SKM-1 treated with dmso at 0.1 percent for 144 hours (cell line): ENCODE measurements around the gene EIF4E1B.

Experiments used
- DNase-seq: peaks from one replicate; lab custom pipeline; 2025; ENCODE audit not compliant: unreplicated experiment; lab: John Stamatoyannopoulos, UW

EIF4E1B gene

GRCh38 chr5:176680226-176680563, 49.7 kb downstream of the EIF4E1B start:
- DNase-seq: no peak

GRCh38 chr5:176682016-176682531, 51.6 kb downstream of the EIF4E1B start:
- DNase-seq: no peak

GRCh38 chr5:176685010-176685409, 54.5 kb downstream of the EIF4E1B start:
- DNase-seq: no peak

- DNase-seq: no peak
Measured at GRCh38 chr5:176687247-176687646, 56.8 kb downstream of the EIF4E1B start.

- no peak for DNase-seq
Measured at GRCh38 chr5:176687881-176688280, 57.4 kb downstream of the EIF4E1B start.

- DNase-seq: no peak
Measured at GRCh38 chr5:176690911-176691310, 60.4 kb downstream of the EIF4E1B start.

- no peak for DNase-seq
Measured at GRCh38 chr5:176691524-176691923, 61.0 kb downstream of the EIF4E1B start.

GRCh38 chr5:176692326-176692725, 61.9 kb downstream of the EIF4E1B start:
- no peak for DNase-seq

GRCh38 chr5:176692839-176693476, 62.5 kb downstream of the EIF4E1B start:
- no peak for DNase-seq

GRCh38 chr5:176693477-176693851, 63.0 kb downstream of the EIF4E1B start:
- DNase-seq: no peak

GRCh38 chr5:176694146-176694545, 63.7 kb downstream of the EIF4E1B start:
- no peak for DNase-seq

- DNase-seq: no peak
Measured at GRCh38 chr5:176694631-176695030, 64.2 kb downstream of the EIF4E1B start.

GRCh38 chr5:176695073-176695472, 64.6 kb downstream of the EIF4E1B start:
- no peak for DNase-seq
